HG02588 (cell line): ENCODE measurements around the gene MYBPC3.

ENCODE experiments used
- ATAC-seq: cut with Tn5 transposase; IDR thresholded peaks from one replicate; pipeline ENCODE4 v1.9.1; 2021; ENCODE audit warnings: mild to moderate bottlenecking, moderate library complexity; ENCODE audit not compliant: unreplicated experiment

Gene MYBPC3

GRCh38 chr11:47352556-47352955 is at the start of gene MYBPC3:
MYBPC3 (minus strand) TSS chr11:47352702; CDS start chr11:47352647, 55 bp downstream.
- ATAC-seq = no peak

DNA sequence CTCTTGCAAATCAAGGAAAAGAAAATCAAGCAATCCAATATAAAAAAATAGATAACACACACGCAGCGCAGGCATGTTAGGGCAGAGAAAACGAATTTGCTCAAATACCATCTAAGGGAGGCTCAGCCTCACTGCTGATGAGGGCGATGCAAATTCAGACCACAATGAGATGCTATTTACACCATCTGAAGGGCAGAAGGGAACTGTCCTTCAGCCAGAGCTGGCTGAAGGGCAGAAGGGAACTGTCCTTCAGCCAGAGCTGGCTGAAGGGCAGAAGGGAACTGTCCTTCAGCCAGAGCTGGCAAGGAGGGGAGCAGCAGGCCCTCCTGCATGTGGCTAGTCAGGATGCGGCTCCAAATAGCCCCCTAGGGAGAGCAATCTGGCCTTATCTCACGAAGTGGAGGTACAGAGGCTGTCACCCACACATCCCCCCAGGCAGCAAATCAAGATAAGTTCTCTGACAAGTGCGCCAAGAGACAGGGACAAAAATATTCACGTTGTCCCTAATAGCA is 48.3 kb upstream of the MYBPC3 start:
- peak; percentile 59 for ATAC-seq

DNA sequence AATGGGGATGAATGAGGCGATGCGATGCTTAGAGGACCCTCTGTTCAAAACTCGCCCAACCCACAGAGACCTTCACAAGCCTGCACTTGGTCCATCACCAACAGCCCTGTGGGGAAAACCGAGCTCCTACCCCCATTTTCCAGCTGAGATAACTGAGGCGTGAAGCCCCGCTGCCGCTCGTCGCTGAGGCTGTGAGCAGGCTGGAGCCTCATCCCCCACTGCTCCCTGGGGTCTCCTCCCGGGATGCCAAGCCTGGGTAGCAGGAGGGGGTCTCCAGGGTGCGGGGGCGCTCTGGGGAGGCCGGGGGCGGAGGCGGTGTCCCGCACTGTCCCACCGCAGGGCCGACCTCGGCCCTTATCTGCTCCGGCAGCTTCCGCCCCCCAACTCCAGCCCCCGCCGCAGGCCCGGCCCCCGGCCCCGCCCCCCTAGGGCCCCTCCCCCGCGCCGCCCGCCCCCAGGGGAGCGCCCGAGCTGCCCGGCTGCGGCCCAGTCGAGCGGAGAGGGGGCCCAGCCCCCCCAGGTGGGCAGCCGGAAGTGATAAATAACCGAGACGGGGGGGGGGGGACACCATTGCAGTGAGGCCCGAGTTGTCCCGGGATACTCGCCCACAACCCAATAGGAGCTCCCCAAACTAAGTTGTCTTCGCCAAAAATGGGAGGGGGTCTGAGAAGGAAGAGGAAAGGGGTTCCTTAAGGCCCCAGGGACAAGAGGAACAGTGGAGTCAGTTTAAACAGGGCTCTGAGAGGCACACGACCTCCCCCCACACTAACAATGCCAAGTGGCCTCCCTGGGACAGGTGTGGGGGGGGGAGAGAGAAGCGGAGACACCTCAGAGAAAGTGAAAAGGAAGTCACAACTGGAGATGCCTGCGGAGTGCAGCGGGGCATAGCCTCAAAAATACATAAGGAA is 47.6 kb upstream of the MYBPC3 start:
- ATAC-seq = peak; percentile 44

- ATAC-seq = no peak
Observed at GRCh38 chr11:47398551-47398950, 46.0 kb upstream of the MYBPC3 start.

DNA sequence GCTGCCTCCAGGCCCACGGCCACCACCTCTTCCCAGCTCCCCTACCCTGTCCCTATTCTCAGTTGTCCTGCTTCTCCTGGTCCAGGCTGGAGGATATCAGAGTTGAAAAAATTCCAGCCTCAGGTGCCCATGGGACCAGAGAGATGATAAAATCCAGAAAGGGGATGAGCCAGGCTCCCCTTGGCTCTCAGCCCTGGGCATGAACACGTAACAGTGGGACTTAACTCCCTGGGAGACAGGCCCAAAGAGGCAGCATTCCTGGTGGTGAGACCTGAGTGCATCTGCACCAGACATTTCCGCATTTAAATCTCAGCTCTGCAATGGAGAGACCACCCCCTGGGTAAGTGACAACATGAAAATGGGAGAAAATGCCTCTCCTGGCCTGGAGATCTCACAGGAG is 45.5 kb upstream of the MYBPC3 start:
- no peak for ATAC-seq

DNA sequence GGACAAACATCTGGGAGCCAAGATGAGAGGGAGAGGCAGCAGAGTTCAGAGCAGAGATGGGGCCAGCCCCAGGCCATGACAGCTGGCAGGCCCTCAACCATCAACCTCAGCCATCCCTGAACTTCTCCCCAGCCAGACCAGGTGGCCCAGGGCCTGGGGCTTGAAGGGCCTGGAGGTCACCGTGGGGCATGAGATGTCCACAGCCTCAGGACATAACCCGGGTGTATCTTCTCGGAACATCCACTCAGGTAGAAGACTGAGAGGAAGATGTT is 43.5 kb upstream of the MYBPC3 start:
- ATAC-seq = no peak

GRCh38 chr11:47395223-47396048 is 42.9 kb upstream of the MYBPC3 start:
- no peak for ATAC-seq

- ATAC-seq = no peak
Observed at GRCh38 chr11:47394322-47395222, 42.1 kb upstream of the MYBPC3 start.

GRCh38 chr11:47394050-47394321 is 41.5 kb upstream of the MYBPC3 start:
- ATAC-seq = no peak

DNA sequence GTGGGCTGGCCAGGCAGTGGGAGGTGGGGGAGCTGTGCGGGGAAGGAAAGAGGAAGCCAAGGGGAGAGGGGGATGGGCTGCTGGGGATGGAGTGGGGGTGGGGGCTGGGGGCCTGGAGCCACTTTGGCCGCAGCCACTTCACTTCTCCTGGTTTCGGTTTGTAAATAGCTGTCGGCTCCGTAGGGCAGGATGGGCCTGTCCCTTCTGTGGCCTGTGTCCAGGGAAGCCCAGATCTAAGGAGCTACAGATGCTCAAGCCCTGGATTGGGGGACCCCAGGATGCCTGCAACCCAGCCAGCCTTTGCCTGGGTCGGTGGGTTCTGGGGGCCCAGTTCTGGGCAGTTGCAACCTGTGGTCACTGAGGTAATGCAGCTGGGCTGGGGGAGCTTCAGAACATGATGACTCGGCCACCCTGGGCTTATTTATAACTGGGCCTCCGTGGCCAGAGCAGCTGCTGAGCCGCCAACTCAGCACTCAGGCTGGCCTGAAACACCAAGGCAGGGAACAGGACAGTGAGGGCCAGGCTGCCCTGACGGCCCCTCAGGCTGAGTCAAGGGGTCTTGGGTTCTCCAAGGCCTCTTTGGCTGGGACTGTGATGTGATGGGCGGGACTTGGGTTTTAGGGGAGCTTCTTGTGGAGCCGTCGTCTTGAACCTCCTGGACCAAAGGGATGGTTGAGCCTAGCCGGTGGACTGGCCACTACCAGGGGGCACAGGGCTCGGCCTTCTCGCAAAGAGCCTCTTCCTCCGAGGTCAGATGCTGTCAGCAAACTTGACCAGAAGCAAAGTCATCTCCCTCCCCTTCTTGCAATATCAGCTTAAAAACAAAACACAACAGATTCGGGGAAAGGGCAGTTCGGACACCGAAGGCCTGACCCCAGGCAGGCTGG is 40.9 kb upstream of the MYBPC3 start:
- no peak for ATAC-seq

- ATAC-seq = no peak
Observed at GRCh38 chr11:47392546-47393162, 40.2 kb upstream of the MYBPC3 start.

- no peak for ATAC-seq
Observed at GRCh38 chr11:47391711-47392432, 39.4 kb upstream of the MYBPC3 start.

DNA sequence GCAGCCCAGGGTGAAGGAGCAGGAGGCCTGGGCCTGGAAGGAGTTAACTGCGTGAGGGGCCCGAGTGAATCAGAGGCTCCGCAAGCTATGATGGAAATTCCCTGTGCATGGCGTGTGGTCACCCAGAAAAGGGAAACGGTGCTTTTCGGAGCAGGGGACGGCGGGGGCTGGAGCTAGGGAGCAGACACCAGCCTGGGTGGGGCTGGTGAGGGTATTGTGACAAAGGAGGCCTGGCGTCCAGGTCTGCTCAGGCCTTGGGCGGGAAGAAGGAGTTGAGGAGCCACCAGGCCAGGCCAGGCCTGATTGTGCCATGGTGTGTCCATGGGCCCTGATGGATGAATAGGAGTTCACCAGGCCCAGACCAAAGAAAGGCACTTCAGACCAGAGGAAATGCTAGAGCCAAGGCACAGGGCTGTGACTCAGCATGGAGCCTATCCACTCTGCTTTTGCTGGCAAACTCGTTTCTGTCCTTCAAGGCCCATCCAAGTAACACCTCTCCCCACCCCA is 38.6 kb upstream of the MYBPC3 start:
- no peak for ATAC-seq

DNA sequence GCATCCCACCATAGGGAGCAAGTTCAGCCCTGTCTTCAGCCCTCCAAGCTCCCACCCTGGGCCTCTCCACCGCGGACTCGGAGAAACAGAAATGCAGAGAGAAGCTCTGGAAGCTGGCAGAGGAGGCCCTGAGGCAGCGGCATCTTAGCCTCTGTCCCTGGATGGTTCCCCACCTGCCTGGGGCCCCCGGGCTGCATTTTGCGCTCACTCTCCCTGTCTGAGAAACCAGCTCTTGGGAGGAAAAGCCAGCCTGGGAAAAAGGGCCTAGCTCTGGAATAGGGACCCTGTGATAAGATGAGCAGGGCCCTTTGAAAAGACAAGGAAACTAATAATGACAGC is 37.9 kb upstream of the MYBPC3 start:
- no peak for ATAC-seq

- ATAC-seq = no peak
Observed at GRCh38 chr11:47389577-47390421, 37.3 kb upstream of the MYBPC3 start.

DNA sequence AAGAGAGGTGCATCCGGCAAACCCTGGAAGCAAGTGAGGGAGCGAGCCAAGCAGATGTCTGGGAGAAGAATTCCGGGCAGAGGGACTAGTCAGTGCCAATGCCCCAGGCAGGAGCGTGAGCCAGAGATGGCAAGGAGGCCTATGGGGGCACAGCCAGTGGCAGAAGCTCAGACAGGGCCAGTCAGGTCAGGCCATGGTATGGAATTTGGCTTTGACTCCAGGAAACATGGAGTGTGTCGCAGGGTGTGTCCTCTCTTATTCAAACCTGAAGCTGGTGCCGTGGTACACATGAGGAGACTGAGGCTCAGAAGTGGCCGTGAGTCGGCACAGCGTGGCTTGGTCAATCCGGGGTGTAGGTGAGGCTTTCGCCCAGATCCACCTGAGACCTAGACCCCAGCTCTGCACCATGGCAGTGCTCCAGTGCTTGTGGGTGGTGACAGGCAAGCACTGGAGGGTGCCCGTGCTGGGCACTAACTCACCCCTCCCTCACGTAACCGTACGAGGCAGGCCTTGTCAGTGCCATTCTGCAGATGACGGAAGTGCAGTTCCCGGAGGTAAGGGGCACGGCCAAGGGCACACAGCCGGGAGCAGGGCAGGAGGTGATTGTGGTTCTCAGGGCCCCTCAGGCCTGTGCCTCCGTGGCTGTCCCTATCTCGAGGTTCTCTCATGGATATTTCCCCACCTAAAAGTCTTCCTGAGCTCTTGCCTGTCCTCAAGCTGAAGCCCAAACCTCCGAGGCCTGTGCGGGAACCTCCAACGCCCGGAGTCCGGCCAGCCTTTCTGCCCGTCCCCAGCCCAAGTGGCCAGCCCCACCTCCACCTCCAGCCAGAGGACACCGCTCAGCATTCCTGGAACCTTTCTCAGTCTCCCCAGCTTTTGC is 36.4 kb upstream of the MYBPC3 start:
- no peak for ATAC-seq
